Mucosa of stomach (tissue), 1 donor: ENCODE results near the gene CACNG4.

Experiments
- H3K27me3 ChIP-seq: one replicate; pipeline ENCODE4 v1.7.0; 2013; ENCODE audit warnings: mild to moderate bottlenecking, low read length; ENCODE audit not compliant: control insufficient read depth, insufficient read depth
- H3K36me3 ChIP-seq: one replicate; pipeline ENCODE4 v1.7.0; 2013; ENCODE audit warnings: low read length; ENCODE audit not compliant: control insufficient read depth, insufficient read depth
- H3K4me1 ChIP-seq: one replicate; pipeline ENCODE4 v1.7.0; 2013; ENCODE audit warnings: mild to moderate bottlenecking, low read length; ENCODE audit not compliant: control insufficient read depth, insufficient read depth
- H3K4me3 ChIP-seq: one replicate; pipeline ENCODE4 v1.7.0; 2013; ENCODE audit warnings: low read length
- H3K9ac ChIP-seq: one replicate; pipeline ENCODE4 v1.7.0; 2013; ENCODE audit warnings: mild to moderate bottlenecking, low read length, moderate library complexity
- H3K9me3 ChIP-seq: one replicate; pipeline ENCODE4 v1.7.0; 2013; ENCODE audit warnings: mild to moderate bottlenecking, low read length, moderate library complexity; ENCODE audit not compliant: control insufficient read depth
- donor health status: Pancreatic carcinoma.

The CACNG4 gene

DNA sequence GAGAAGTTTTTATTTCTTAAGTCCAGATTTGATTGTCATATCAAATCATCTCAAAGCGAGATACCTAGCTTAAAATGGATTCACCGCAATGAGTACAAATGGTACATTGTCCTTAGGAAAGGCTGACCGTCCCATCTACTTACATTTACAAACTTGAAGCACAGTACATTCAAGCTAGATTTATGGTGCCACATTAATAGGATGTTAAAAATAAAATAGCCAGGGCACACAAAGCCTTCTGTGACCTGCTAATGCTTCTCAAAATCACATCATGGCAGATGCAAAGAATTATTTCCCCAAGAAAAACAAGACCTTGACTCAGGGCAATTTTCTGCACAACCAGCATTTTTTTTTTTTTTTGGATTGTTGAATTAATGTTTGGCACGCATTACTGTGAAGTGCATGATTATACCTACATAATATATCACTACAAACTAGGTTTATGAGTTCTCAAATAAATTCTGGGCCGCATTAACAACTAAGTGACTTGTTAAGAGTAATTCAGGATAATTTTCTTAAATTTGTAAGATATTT, 105.2 kb downstream of the CACNG4 start:
- H3K9me3 ChIP-seq = no peaks in the 10 kb centered on the region
- H3K36me3 ChIP-seq = no peaks in the 10 kb centered on the region
- H3K4me1 ChIP-seq = no peaks in the 10 kb centered on the region
- H3K9ac ChIP-seq = no peak overlapping the region
- no peak overlapping the region for H3K4me3 ChIP-seq
- no peaks in the 10 kb centered on the region for H3K27me3 ChIP-seq

DNA sequence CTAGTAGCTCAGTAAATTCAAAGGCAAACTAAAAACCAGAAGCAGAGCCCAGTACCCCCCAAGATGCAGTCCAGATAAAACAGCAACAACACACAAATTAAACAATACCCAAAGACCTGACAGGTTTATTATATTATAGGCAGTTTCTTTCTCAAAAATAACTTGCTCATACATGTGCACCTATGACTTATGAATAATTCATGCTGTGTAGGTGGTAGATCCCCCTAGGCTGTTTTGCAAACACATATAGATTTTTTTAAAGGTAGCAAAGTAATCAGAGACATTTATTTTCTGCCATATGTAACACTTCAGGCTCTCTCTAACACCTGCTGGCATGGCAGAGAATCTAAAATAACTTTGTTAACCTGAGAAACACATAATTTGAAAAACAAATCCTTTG, 107.1 kb downstream of the CACNG4 start:
- no peak overlapping the region for H3K9ac ChIP-seq
- H3K36me3 ChIP-seq = no peaks in the 10 kb centered on the region
- no peaks in the 10 kb centered on the region for H3K27me3 ChIP-seq
- H3K4me3 ChIP-seq = no peak overlapping the region
- H3K9me3 ChIP-seq = no peaks in the 10 kb centered on the region
- no peaks in the 10 kb centered on the region for H3K4me1 ChIP-seq

GRCh38 chr17:67072885-67073284, 108.4 kb downstream of the CACNG4 start:
- H3K36me3 ChIP-seq = no peaks in the 10 kb centered on the region
- no peak overlapping the region for H3K4me3 ChIP-seq
- H3K9me3 ChIP-seq = no peaks in the 10 kb centered on the region
- no peak overlapping the region for H3K9ac ChIP-seq
- no peaks in the 10 kb centered on the region for H3K4me1 ChIP-seq
- no peaks in the 10 kb centered on the region for H3K27me3 ChIP-seq

DNA sequence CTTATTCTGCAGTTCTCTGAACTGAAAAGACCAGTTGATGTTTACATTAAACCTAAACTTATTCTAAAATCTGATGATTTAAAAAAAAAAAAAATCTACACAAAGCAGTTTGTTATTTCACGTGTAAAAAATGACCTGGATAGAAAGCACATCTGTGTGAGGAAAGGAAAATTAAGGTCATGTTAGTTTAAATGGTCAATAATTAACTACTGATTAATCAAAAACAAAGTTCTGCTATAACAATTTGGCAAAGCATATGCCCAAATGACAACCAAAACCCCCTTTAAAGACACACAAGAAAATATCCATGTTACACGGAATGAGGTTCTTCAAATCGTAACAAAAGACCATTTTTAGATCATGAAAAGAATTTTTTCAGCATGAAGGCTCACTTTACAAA, 110.3 kb downstream of the CACNG4 start:
- no peak overlapping the region for H3K4me3 ChIP-seq
- no peaks in the 10 kb centered on the region for H3K36me3 ChIP-seq
- H3K4me1 ChIP-seq = no peaks in the 10 kb centered on the region
- no peaks in the 10 kb centered on the region for H3K27me3 ChIP-seq
- H3K9ac ChIP-seq = no peak overlapping the region
- no peaks in the 10 kb centered on the region for H3K9me3 ChIP-seq

DNA sequence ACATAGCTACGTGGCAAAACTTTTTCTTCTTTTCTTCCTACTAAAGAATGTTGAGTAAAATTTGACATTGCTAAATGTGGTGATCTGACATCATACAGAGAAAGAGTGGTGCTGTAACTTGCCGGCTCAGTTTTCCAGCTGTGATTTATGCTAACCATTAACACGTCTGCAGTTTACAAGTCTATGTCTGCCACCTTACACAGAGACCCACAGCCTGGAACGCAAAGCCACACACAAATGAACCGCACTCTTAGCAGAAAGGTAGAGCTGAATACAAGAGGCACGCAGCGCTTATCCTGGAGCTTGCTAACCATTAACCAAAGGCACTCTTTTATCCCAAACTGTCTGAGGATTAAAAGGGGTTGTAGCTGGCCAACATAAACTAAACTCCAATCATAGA, 111.8 kb downstream of the CACNG4 start:
- Histone ChIP-seq H3K9me3 (no peaks in the 10 kb centered on the region), H3K9ac (no peak overlapping the region), H3K27me3 (no peaks in the 10 kb centered on the region), H3K36me3 (no peaks in the 10 kb centered on the region), H3K4me3 (no peak overlapping the region), H3K4me1 (no peaks in the 10 kb centered on the region)

DNA sequence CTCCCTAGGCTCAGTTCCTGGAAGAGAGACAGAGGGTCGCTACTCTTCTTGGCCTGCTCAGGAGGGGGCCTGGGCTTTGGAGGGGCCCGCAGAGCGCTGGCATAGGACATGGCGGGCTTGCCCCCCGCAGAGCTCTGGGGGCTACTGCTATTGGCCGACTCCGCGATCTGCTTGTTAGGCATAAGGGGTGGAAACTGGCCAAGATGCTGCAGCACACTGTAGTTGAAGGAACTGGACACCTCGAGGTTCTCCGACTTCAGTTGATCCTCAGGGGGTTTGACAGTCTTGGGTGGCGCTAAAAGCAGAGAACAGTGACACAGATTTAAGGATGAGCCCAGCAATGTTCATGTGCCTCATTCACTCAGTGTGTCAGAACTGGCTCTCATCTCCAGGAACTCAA, 113.8 kb downstream of the CACNG4 start:
- Histone ChIP-seq H3K9ac (no peak overlapping the region), H3K4me3 (no peak overlapping the region), H3K4me1 (no peaks in the 10 kb centered on the region), H3K36me3 (no peaks in the 10 kb centered on the region), H3K27me3 (no peaks in the 10 kb centered on the region), H3K9me3 (no peaks in the 10 kb centered on the region)

- no peak overlapping the region for H3K4me3 ChIP-seq
- no peak overlapping the region for H3K9ac ChIP-seq
- no peaks in the 10 kb centered on the region for H3K27me3 ChIP-seq
- H3K4me1 ChIP-seq = no peaks in the 10 kb centered on the region
- H3K36me3 ChIP-seq = no peaks in the 10 kb centered on the region
- no peaks in the 10 kb centered on the region for H3K9me3 ChIP-seq
Observed at GRCh38 chr17:67079491-67079890, 115.0 kb downstream of the CACNG4 start.

DNA sequence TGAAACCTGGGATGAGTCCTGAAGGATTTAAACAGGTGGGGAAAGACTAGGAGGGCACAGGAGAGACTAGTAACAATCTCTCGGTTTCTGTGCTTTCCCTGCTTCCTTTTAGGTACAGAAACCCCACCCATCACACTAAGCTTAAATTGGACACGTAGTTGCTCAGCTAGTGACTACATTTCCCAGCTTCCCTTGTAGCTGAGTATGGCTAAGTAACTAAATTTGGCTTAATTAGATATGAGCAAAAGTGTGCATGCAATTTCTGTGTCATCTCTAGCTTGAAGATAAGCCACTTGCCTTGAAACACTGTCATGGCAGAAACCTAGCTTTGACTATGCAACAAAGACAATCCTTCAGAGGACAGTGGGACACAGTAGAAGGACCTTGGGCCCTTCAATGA, 116.3 kb downstream of the CACNG4 start:
- Histone ChIP-seq H3K4me1 (no peaks in the 10 kb centered on the region), H3K36me3 (no peaks in the 10 kb centered on the region), H3K9me3 (no peaks in the 10 kb centered on the region), H3K9ac (no peak overlapping the region), H3K27me3 (no peaks in the 10 kb centered on the region), H3K4me3 (no peak overlapping the region)

GRCh38 chr17:67082107-67082506, 117.6 kb downstream of the CACNG4 start:
- Histone ChIP-seq H3K9ac (no peak overlapping the region), H3K9me3 (no peaks in the 10 kb centered on the region), H3K4me1 (no peaks in the 10 kb centered on the region), H3K36me3 (no peaks in the 10 kb centered on the region), H3K27me3 (no peaks in the 10 kb centered on the region), H3K4me3 (no peak overlapping the region)
